HK-2 (cell line): ENCODE measurements around the gene INAVA.
"Not testable (repeated sequence)": the region's sequence is repeated elsewhere in the genome, so short reads cannot be mapped to it uniquely, and the experiment has no call there.

ENCODE experiments used
- DNase-seq: peaks from one replicate; pipeline ENCODE4 v3.0.0-alpha.2; 2018; ENCODE audit not compliant: unreplicated experiment

Gene INAVA

GRCh38 chr1:200921571-200922110 is 26.9 kb downstream of the INAVA start:
- DNase-seq = no peak

DNA sequence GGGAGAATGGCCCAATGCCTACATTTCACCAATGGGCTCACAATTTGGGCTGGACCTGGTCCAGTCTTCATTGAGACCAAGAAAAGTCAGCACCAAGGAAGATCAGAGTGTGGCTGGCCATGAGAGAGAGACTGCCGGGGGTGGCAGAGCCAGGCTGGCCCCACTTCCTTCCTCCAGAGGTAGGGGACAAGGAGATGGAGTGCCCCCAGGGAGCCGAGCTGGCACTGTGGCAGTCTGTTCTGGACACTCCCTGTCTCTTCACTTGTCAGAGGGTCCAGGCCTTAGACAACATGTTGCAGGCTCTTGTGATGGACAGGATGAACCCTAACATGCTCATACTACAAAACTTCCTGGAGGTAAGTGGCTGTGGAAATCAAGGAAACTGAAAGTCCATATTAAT is 27.7 kb downstream of the INAVA start:
- DNase-seq = no peak

GRCh38 chr1:200923601-200924000 is 28.9 kb downstream of the INAVA start:
- DNase-seq = no peak

DNA sequence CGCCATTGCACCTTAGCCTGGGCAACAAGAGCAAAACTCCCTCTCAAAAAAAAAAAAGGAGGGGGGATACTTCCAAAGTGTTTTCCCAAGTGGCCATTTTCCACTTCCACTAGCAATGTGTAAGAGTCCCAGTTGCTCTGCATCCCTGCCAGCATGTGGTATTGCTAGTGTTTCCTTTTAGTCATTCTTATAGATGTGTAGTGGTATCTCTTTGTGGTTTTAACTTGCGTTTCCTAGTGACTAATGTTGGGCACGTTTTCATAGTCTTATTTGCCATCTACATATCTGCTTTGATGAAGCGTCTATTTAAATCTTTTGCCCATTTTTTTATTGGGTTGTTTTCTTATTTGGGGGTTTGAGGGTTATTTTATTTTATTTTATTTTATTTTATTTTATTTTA is 31.1 kb downstream of the INAVA start:
- DNase-seq = no peak

- no peak for DNase-seq
These were observed 35.0 kb downstream of the INAVA start for GRCh38 chr1:200929530-200930278.

DNA sequence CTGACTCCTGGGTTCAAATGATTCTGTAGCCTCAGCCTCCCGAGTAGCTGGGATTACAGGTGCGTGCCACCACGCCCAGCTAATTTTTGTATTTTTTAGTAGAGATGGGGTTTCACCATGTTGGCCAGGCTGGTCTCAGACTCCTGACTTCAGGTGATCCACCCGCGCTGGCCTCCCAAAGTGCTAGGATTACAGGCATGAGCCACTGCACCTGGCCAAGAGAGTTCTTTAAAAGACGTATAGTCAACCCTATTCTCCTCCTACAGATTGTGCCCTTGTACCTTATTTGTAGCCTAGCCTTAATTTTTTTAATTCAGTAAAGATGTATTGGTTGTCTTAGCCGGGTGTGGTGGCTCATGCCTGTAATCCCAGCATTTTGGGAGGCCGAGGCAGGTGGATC is 35.6 kb downstream of the INAVA start:
- not testable (repeated sequence) for DNase-seq

- DNase-seq = no peak
These were observed 37.1 kb downstream of the INAVA start for GRCh38 chr1:200931776-200932175.

DNA sequence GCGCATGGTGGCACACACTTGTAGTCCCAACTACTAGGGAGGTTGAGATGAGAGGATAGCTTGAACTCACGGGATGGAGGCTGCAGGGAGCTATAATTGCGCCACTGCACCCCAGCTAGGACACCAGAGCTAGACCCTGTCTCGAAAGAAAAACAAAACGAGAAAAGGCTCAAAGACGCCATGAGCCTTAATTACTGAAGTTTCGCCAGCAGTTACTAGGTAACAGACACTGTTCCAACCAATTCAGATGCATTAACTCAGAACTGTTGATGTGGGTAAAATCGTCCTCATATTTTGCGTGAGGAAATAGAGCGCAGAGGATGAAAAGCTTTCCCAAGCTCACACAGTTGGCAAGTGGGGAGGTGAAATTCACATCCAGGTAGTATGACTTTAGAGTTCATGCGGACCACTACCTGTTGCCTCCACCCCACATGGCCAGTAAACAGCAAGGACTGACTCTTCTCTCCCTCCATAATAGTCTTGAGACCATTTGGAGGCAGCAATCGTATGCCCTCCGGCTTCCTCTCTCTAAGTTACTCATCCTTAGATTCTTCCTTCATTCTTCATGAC is 40.1 kb downstream of the INAVA start:
- DNase-seq = no peak

- DNase-seq = not testable (repeated sequence)
These were observed 40.7 kb downstream of the INAVA start for GRCh38 chr1:200935286-200935962.

DNA sequence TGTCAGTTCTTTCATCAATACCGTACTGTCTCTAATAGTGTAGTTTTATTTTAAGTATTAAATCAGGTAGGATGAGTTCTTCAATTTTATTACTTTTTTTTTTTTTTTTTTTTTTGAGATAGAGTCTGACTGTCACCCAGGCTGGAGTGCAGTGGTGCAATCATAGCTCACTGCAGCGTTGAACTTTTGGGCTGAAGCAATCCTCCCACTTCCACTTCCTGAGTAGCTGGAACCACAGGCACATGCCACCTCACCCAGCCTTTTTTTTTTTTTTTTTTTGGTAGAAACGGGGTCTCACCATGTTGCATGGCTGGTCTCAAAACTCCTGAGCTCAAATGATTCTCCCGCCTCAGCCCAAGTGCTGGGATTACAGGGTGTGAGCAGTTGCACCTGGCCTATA is 44.3 kb downstream of the INAVA start:
- no peak for DNase-seq

DNA sequence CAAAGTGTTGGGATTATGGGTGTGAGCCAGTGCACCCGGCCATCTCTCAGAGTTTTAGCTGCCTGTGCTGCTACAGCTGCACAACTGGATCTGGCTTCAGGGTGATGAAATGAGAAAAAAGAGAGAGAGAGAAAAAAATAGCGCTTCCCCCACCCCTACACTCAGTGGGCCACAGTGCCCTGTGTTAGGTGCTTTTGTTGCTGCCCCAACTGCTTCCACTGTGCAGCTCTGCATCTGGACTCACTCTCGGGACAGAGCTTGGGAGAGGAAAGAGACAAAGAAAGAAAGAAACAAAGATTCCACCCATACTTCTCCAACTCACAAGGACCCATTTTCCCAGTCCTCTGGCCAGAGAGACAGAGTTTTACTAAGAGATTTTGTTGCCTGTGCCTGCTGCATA is 50.4 kb downstream of the INAVA start:
- no peak for DNase-seq

- DNase-seq = no peak
These were observed 52.4 kb downstream of the INAVA start for GRCh38 chr1:200947059-200947566.

DNA sequence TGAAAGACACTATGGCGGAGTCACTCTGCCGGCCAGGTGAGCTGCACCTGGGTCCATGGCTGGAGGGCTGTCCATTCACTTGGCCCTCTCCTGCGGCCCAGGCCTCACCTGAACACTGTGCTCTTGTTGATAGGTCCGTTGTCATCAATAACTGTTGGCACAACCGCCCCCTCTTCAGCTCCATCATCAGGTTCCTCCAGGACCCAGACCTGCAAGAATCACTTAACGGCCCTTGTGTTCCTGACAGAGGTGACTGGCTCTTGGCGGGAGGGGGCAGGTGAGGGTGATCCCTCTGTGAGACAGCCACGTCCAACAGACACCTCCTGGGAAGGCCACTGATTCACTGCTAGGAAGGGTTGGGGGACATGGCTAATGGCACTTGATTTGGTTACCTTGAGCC is 54.9 kb downstream of the INAVA start:
- no peak for DNase-seq

DNA sequence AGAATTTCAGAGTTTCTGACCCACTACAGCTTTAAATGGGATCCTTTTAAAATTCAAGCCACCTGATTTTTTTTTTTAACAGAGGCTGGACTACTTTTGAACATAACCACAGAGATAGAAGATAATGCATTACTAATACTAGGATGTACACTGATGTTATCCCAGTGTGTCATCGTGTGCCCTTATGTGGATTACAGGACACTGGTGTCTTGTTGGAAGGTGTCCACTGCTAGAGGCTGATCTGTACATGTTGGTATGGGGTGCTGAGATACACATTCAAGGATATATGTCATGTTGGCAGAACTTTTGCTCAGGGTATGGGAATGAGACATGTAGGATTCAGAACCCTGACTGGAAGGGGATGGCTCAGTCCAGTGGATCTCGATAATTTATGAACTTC is 56.3 kb downstream of the INAVA start:
- DNase-seq = no peak

DNA sequence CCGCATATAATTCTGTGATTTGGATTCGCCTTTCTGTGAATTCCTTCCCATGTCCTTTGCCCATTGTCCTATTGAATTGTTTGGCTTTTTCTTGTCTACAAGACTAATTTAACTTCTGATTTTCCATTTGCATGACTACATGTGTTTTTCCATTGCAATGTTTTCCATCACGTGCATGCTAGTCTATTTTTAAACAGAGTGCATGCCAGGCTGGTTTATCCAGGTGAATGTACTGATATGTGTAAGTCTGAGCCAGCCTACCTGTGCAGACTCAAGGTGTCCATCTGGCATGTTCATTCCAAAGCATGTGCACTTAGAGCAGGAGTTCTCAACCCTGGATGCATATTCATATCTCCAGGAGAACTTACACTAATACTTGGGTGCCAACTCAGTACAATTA is 59.7 kb downstream of the INAVA start:
- DNase-seq = no peak

DNA sequence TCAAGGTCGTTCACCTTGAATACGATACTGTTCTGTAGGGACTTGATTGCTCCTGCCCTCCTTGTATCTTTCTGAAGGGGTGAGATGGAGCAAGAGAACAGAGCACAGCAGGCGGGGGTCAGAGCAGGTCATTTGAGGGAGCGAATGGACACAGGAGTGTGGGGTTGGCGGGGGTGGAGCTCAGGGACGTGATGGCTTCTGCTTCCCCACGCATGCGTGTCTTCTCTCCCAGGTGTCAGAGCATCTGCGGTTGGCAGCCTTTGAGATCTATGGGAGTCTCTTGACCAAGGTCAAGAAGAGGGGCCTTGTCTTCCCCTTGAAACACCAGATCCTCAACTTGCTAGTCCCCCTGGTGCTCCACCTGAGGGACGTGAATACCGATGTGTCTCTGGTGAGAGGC is 63.9 kb downstream of the INAVA start:
- DNase-seq = no peak

- no peak for DNase-seq
These were observed 64.8 kb downstream of the INAVA start for GRCh38 chr1:200959411-200959921.

DNA sequence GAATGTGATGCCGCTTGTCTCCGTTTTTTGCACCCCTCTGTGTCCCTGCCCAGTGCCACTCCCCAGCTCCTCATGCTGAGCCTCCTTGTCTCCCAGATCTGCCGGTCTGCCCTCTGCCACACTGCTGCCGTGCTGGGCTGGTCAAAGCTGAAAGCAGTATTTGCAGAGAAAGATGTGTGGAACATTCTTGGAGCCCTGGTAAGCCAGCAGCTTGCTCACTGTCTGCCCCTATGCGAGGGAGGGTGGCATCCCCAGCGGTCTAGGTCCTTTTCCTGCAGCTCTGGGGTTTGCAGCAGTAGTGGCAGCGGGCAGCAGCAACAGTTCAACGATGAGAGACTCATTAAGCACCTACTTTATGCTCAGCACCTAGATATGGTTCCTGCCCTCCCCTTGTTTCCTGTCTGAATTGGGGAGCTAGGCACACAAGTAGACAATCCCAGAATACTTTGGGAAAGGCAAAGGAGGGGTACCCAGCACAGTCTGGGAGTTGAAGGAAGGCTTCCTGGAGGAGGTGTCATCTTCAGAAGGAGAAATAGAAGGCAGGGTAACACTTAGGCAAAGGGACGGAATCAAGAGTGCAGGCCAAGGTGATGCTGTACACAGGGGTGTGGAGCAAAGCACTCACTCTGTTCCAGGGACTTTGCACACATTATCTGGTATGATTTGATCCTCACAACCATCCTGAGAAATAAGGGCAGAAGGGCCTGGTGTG is 65.7 kb downstream of the INAVA start:
- no peak for DNase-seq

DNA sequence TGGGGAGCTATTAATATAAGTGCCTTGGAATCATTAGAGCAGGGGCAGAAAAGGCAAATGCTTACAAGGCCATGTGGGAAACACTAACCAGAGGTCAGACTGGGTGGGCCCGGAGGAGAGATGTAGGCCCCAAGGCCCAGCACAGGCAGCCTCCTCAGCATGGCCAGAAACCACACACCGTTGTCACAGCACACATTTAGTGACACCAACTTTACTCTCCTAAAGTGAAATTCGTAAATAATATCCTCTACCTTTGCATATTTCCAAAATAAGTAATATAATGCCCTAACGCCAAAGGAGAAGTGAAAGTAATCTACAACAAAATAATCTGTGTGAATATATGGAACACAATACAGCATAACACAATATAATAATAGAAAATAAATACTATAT is 66.2 kb downstream of the INAVA start:
- DNase-seq = no peak

- DNase-seq = not testable (repeated sequence)
These were observed 67.5 kb downstream of the INAVA start for GRCh38 chr1:200962151-200962550.

DNA sequence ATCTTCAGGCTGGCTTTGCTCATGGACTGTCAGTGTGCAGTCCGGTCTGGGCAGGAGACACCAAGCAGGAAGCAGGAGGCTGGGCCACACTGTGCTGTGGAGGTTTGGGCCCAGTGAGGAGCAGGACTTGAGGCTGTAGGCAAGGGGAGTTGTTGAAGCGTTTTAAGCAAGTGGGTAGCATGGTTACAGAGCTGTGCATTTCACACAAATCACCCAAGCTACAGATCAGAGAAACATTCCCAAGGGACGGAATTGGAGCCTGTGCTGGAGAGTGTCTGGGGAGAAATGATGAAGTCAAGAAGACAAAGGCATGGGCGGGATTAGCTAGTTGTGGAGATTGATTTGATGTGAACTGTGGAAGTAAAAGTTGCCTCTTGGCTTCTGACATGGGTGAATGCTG is 67.9 kb downstream of the INAVA start:
- DNase-seq = no peak

DNA sequence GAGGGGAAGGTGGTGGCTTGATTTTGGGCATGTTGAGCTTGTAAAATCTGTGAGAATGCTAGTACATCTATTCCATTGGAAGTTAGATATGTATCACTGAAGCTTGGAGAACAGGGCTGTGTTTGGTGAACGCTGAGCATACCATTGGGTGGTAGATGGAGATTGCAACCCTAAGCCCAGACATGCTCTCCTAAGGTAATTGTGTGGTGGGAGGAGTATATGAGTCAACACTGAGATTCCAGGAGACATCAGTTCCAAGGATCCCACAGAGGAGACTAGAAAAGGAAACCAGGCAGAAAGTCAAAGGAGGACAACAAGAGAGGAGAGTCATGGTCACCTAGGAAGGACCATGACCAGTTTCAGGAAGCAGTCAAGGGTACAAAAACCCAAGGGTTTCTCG is 68.4 kb downstream of the INAVA start:
- no peak for DNase-seq
